HG03039 (cell line): ENCODE data around the gene EFHB.
"Not testable (repeated sequence)": the region's sequence is repeated elsewhere in the genome, so short reads cannot be mapped to it uniquely, and the experiment has no call there.

Experiments used
- ATAC-seq: cut with Tn5 transposase; IDR thresholded peaks from one replicate; pipeline ENCODE4 v1.9.1; 2021; ENCODE audit warnings: mild to moderate bottlenecking, moderate library complexity; ENCODE audit not compliant: unreplicated experiment

The EFHB gene

GRCh38 chr3:19855318-19855717, 78.7 kb downstream of the EFHB start:
- ATAC-seq = not testable (repeated sequence)

- not testable (repeated sequence) for ATAC-seq
Observed at GRCh38 chr3:19846609-19847008, 87.4 kb downstream of the EFHB start.
